Neural crest cell (in vitro differentiated cells): ENCODE data around the gene SCAMP1. TPM values are rescaled to one million over a fixed set of nuclear protein-coding genes. Genes with fewer than 3 reads are reported as not detected.

Experiments used
- DNase-seq: peaks from one replicate; pipeline ENCODE4 v3.0.0; 2021; ENCODE audit warnings: low read depth, mixed read lengths, low spot score
- H3K27ac Mint-ChIP-seq: one replicate; pipeline ENCODE4 v1.8.0; 2021; ENCODE audit warnings: mild to moderate bottlenecking, mixed read lengths; ENCODE audit not compliant: unreplicated experiment
- H3K27me3 Mint-ChIP-seq: 2 replicates; pipeline ENCODE4 v1.8.0; 2021; ENCODE audit warnings: low read depth, mild to moderate bottlenecking, mixed read lengths
- H3K36me3 Mint-ChIP-seq: 2 replicates; pipeline ENCODE4 v1.8.0; 2021; ENCODE audit warnings: low read depth, mild to moderate bottlenecking, mixed read lengths
- H3K4me1 Mint-ChIP-seq: 2 replicates; pipeline ENCODE4 v1.8.0; 2021; ENCODE audit warnings: mixed read lengths
- H3K4me3 Mint-ChIP-seq: one replicate; pipeline ENCODE4 v1.8.0; 2021; ENCODE audit warnings: mild to moderate bottlenecking, mixed read lengths
- H3K9me3 Mint-ChIP-seq: 2 replicates; pipeline ENCODE4 v1.8.0; 2021; ENCODE audit warnings: mixed read lengths
- total RNA-seq: library from RNA; stranded (reverse); gene quantifications from 2 replicates; pipeline ENCODE4 v1.2.1, GENCODE V29; 2021
- TF ChIP-seq, protein P1 (sequence below): fragments of 200-600 bp; sonication (generic); conservative IDR thresholded peaks from 2 replicates; pipeline ENCODE4 v1.5.0; 2021; ENCODE audit warnings: antibody characterized with exemption, mild to moderate bottlenecking

The SCAMP1 gene
- total RNA-seq, 1 donor from 2014 or later, result 30.7 TPM

DNA sequence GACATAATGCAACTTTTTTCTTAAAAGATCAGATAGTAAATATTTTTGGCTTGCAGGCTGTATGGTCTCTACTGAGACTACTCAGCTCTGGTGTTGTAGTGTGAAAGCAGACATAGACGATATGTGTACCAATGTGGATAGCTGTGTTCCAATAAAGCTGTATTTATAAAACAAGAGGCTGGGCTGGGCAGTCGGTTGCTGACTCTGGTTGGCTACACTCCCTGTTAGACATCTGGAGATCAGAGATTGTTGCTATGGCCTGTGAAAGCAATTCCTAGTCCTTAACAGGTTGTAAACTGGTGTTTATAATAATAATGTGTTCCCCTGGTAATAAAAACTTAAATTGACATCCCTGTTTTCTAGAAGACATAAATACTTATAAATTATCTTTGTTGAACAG lies 24.4 kb upstream of the SCAMP1 start:
- TF ChIP-seq, protein P1, sequence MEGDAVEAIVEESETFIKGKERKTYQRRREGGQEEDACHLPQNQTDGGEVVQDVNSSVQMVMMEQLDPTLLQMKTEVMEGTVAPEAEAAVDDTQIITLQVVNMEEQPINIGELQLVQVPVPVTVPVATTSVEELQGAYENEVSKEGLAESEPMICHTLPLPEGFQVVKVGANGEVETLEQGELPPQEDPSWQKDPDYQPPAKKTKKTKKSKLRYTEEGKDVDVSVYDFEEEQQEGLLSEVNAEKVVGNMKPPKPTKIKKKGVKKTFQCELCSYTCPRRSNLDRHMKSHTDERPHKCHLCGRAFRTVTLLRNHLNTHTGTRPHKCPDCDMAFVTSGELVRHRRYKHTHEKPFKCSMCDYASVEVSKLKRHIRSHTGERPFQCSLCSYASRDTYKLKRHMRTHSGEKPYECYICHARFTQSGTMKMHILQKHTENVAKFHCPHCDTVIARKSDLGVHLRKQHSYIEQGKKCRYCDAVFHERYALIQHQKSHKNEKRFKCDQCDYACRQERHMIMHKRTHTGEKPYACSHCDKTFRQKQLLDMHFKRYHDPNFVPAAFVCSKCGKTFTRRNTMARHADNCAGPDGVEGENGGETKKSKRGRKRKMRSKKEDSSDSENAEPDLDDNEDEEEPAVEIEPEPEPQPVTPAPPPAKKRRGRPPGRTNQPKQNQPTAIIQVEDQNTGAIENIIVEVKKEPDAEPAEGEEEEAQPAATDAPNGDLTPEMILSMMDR, result no peak
- DNase-seq, result no peak
- no peaks in the 10 kb centered on the region for H3K27me3 Mint-ChIP-seq
- H3K9me3 Mint-ChIP-seq, result peaks cover 7% of the 10 kb centered on the region
- H3K36me3 Mint-ChIP-seq, result no peaks in the 10 kb centered on the region
- peaks cover 6% of the 10 kb centered on the region for H3K4me1 Mint-ChIP-seq
- no peak overlapping the region for H3K27ac Mint-ChIP-seq
- no peak overlapping the region for H3K4me3 Mint-ChIP-seq

DNA sequence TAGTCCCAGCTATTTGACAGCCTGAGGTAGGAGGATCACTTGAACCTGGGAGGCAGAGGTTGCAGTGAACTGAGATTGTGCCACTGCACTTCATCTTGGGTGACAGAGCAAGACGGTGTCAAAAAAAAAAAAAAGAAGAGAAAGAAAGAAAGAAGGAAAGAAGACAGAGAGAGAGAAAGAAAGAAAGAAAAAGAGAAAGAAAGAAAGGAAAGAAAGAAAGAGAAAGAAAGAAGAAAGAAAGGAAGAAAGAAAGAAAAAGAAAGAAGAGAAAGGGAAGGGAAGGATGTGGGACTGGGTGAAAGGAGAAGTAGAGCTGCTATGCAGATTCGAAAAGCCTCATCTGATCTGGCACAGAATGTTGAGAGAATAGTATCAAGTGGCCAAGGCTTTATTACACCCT lies 23.7 kb upstream of the SCAMP1 start:
- H3K4me3 Mint-ChIP-seq, result no peak overlapping the region
- no peak overlapping the region for H3K27ac Mint-ChIP-seq
- TF ChIP-seq, protein P1, result no peak
- H3K36me3 Mint-ChIP-seq, result no peaks in the 10 kb centered on the region
- H3K9me3 Mint-ChIP-seq, result peaks cover 7% of the 10 kb centered on the region
- DNase-seq, result no peak
- H3K4me1 Mint-ChIP-seq, result peaks cover 1% of the 10 kb centered on the region
- no peaks in the 10 kb centered on the region for H3K27me3 Mint-ChIP-seq

DNA sequence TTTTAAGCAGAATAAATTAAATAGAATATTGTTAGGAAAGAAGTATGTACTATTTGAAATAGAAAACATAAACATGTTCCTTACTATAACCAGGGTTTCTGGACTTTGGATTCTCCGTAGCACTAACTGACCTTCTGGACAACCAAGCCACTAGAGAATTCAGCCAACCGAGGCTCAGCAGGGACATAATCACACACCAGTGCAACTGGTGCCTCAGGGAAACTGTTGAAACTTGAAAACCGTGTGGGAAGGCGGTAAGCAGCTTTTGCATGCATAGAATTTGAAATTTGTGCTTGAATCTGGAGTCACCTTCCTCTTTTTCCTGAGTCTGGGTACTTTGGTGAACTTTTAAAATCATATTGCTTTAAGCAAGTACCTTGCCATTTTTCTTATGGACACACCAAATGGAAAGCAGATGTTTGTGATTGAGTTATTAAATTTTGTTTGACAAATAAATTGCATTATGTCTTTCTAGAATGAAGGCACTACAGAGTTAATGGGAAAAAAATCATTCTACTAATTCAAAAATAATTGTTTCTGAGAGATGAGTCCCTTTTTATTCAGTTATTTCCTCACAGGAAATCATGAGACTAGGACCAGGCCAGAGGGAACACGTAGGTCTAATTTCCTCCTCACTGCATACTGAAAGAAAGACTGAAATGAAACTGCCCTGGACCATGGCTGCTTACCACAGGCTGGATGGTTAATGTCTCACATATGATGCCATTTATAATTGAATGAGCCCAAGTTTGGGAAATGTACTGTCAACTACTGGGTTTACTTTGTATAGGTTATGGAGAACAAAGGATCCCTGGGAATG lies 20.6 kb upstream of the SCAMP1 start:
- no peak for DNase-seq
- no peak overlapping the region for H3K27ac Mint-ChIP-seq
- no peaks in the 10 kb centered on the region for H3K36me3 Mint-ChIP-seq
- TF ChIP-seq, protein P1, result no peak
- no peak overlapping the region for H3K4me3 Mint-ChIP-seq
- peaks cover 7% of the 10 kb centered on the region for H3K9me3 Mint-ChIP-seq
- no peaks in the 10 kb centered on the region for H3K4me1 Mint-ChIP-seq
- no peaks in the 10 kb centered on the region for H3K27me3 Mint-ChIP-seq

DNA sequence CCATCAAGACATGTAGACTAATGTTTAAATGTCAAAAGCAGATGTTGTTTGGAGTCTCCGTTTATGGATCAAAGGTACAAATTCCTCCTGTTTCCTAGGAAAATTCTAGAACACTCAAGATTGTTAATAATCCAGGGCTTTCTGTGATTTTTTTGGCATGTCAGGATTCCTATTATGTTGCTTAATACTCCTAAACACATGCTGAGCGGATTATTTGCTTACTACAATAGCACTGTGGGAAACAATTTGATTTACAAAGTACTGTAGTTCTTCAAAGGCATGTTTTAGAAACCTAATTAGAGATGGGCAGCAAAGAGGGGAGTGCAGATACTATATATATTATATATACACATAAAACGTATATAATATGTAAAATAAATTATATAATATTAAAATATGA lies 19.0 kb upstream of the SCAMP1 start:
- H3K27me3 Mint-ChIP-seq, result no peaks in the 10 kb centered on the region
- no peak overlapping the region for H3K27ac Mint-ChIP-seq
- TF ChIP-seq, protein P1, result no peak
- H3K9me3 Mint-ChIP-seq, result peaks cover 7% of the 10 kb centered on the region
- no peaks in the 10 kb centered on the region for H3K4me1 Mint-ChIP-seq
- DNase-seq, result no peak
- H3K36me3 Mint-ChIP-seq, result no peaks in the 10 kb centered on the region
- H3K4me3 Mint-ChIP-seq, result no peak overlapping the region

DNA sequence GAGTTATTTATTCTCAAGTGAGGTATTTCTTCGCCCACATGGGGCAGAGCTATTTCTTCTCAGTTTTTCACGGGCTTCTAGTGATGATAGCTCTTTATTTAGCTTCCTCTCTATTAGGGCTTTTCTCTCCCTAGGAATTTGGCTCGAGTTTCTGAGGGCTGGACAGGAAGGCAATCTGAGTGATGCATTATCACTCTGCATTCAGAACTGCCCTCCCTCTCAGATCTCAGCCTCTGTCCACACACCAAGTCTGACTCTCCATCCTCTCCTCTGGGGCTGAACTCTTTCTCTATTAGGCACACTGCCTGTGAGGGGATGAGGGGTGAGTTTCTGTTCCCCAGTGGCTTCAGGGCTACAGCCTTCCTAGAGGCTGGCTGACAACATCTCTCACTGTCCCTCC lies 14.9 kb upstream of the SCAMP1 start:
- Mint-ChIP-seq H3K36me3 (no peaks in the 10 kb centered on the region), H3K4me1 (no peaks in the 10 kb centered on the region), H3K4me3 (no peak overlapping the region), H3K9me3 (no peaks in the 10 kb centered on the region), H3K27ac (peak overlapping the region; percentile 76), H3K27me3 (no peaks in the 10 kb centered on the region)
- no peak for DNase-seq
- TF ChIP-seq, protein P1, result no peak
